Stimulated activated CD4-positive, alpha-beta T cell treated with anti-CD3 and anti-CD28 coated beads, TNF-alpha, amount 100 ng/mL, for 4 hours (primary cell): ENCODE data around the gene COL25A1.

Experiments used
- DNase-seq, 3 experiments: peaks; one replicate each; pipeline ENCODE4 v3.0.0-alpha.2; 2020; ENCODE audit warnings: low read depth in 3 of 3

COL25A1 gene

GRCh38 chr4:108820492-108821350, 481.7 kb downstream of the COL25A1 start:
- DNase-seq = no peak

- DNase-seq = no peak
Observed at GRCh38 chr4:108814326-108814725, 488.1 kb downstream of the COL25A1 start.

GRCh38 chr4:108813261-108813660, 489.2 kb downstream of the COL25A1 start:
- DNase-seq = no peak

- DNase-seq = no peak
Observed at GRCh38 chr4:108811486-108811885, 491.0 kb downstream of the COL25A1 start.

GRCh38 chr4:108810087-108810486, 492.4 kb downstream of the COL25A1 start:
- no peak for DNase-seq

GRCh38 chr4:108804648-108805273, 497.7 kb downstream of the COL25A1 start:
- DNase-seq = no peak

- no peak for DNase-seq
Observed at GRCh38 chr4:108799306-108799705, 503.2 kb downstream of the COL25A1 start.

- DNase-seq = no peak
Observed at GRCh38 chr4:108796173-108796572, 506.3 kb downstream of the COL25A1 start.

GRCh38 chr4:108795733-108796132, 506.7 kb downstream of the COL25A1 start:
- no peak for DNase-seq

- DNase-seq = no peak
Observed at GRCh38 chr4:108794136-108794535, 508.3 kb downstream of the COL25A1 start.

GRCh38 chr4:108793415-108793814, 509.0 kb downstream of the COL25A1 start:
- DNase-seq = no peak

- no peak for DNase-seq
Observed at GRCh38 chr4:108788731-108789130, 513.7 kb downstream of the COL25A1 start.

GRCh38 chr4:108787724-108788123, 514.7 kb downstream of the COL25A1 start:
- no peak for DNase-seq

- DNase-seq = no peak
Observed at GRCh38 chr4:108787106-108787505, 515.4 kb downstream of the COL25A1 start.

GRCh38 chr4:108786351-108786750, 516.1 kb downstream of the COL25A1 start:
- no peak for DNase-seq

- DNase-seq = no peak
Observed at GRCh38 chr4:108783665-108784463, 518.6 kb downstream of the COL25A1 start.

- DNase-seq = no peak
Observed at GRCh38 chr4:108779958-108780357, 522.5 kb downstream of the COL25A1 start.

GRCh38 chr4:108777388-108777787, 525.1 kb downstream of the COL25A1 start:
- DNase-seq = no peak

GRCh38 chr4:108775921-108776320, 526.5 kb downstream of the COL25A1 start:
- no peak for DNase-seq

GRCh38 chr4:108774809-108775530, 527.5 kb downstream of the COL25A1 start:
- DNase-seq = no peak

- DNase-seq = no peak
Observed at GRCh38 chr4:108772402-108772801, 530.1 kb downstream of the COL25A1 start.

- DNase-seq = no peak
Observed at GRCh38 chr4:108766058-108766457, 536.4 kb downstream of the COL25A1 start.
